ENCODE measurements around the gene C2CD4A.
A peak's percentile ranks its signal among the peaks of the same experiment; 100 is the strongest.

DNA sequence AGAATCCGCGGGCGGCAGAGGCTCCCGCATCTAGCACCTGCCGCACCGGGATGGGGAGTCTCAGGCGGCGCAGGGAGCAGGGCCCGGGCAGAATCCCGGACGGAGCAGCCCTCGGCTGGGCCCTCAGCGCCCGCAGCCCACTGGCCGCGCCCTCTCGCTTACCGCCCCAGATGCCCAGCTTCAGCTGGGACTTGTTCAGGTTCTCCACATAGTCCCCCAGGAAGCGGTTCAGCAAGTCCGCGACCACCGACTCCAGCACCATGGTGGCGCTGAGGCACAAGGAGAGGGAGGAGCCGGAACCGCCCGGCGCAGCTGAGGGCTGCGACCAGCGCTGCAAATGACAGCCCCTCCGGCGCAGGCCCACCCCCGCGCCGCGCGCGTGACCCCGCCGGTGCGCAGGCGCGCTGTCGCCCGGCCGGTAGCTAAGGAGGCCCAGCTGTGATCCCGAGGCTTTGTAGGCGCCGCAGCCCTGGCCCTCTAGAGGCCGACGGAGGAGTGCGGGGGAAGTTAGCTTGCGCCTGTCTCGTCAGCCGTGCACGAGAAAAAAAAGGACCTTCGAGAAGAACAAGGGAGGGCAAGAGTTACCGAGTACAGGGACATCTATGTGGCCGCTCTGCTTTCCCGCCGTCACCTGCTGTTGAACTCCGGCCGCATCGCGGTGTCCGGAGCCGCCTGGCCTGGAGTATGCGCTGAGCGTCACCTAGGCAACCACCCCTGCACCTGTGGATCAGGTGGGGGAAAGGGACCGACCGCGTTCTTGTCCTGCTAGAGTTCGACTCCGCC lies 6.5 kb upstream of the C2CD4A start, which contains the start of gene VPS13C:
- TF ChIP-seq, protein P1, sequence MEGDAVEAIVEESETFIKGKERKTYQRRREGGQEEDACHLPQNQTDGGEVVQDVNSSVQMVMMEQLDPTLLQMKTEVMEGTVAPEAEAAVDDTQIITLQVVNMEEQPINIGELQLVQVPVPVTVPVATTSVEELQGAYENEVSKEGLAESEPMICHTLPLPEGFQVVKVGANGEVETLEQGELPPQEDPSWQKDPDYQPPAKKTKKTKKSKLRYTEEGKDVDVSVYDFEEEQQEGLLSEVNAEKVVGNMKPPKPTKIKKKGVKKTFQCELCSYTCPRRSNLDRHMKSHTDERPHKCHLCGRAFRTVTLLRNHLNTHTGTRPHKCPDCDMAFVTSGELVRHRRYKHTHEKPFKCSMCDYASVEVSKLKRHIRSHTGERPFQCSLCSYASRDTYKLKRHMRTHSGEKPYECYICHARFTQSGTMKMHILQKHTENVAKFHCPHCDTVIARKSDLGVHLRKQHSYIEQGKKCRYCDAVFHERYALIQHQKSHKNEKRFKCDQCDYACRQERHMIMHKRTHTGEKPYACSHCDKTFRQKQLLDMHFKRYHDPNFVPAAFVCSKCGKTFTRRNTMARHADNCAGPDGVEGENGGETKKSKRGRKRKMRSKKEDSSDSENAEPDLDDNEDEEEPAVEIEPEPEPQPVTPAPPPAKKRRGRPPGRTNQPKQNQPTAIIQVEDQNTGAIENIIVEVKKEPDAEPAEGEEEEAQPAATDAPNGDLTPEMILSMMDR (IDR thresholded peaks at IDR 0.05; ENCODE audit: extremely low read depth in 1 of 2, insufficient read depth in 1 of 2, low read depth in 1 of 2, low read length in 2 of 2): peak; percentile 85 to 91
- TF ChIP-seq FOS (IDR thresholded peaks at IDR 0.05; ENCODE audit: borderline replicate concordance, insufficient read depth, low read length) (no peak), MYC (IDR thresholded peaks at IDR 0.05; ENCODE audit: low read depth, low read length) (no peak), POLR2AphosphoS5 (IDR thresholded peaks at IDR 0.05; ENCODE audit: insufficient read depth, low read depth, low read length) (peak; percentile 70), POLR2A (IDR thresholded peaks at IDR 0.05; ENCODE audit: low read depth, low read length) (peak; percentile 80), GATA2 (IDR thresholded peaks at IDR 0.05; ENCODE audit: insufficient read depth, insufficient read length, low read depth, low read length) (no peak), JUN (IDR thresholded peaks at IDR 0.05; ENCODE audit: borderline replicate concordance, insufficient read depth, insufficient read length, low read depth) (no peak), EZH2 (IDR thresholded peaks at IDR 0.05; ENCODE audit: borderline replicate concordance, low read depth, low read length, severe bottlenecking) (no peak)
- TF ChIP-seq, protein P2, sequence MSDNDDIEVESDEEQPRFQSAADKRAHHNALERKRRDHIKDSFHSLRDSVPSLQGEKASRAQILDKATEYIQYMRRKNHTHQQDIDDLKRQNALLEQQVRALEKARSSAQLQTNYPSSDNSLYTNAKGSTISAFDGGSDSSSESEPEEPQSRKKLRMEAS (IDR thresholded peaks at IDR 0.05; ENCODE audit: insufficient read depth, insufficient read length): peak; percentile 60
